Measurements from ENCODE around the gene AGAP9. TPM values are rescaled to one million over a fixed set of nuclear protein-coding genes. Genes with fewer than 3 reads are reported as not detected.
"Not testable (repeated sequence)": the region's sequence is repeated elsewhere in the genome, so short reads cannot be mapped to it uniquely, and the experiment has no call there.

AGAP9 gene
- total RNA-seq, 1 donor from 2014 or later: 2.0 TPM

GRCh38 chr10:47456794-47457527, 66.5 kb downstream of the AGAP9 start:
- DNase-seq: no peak

DNA sequence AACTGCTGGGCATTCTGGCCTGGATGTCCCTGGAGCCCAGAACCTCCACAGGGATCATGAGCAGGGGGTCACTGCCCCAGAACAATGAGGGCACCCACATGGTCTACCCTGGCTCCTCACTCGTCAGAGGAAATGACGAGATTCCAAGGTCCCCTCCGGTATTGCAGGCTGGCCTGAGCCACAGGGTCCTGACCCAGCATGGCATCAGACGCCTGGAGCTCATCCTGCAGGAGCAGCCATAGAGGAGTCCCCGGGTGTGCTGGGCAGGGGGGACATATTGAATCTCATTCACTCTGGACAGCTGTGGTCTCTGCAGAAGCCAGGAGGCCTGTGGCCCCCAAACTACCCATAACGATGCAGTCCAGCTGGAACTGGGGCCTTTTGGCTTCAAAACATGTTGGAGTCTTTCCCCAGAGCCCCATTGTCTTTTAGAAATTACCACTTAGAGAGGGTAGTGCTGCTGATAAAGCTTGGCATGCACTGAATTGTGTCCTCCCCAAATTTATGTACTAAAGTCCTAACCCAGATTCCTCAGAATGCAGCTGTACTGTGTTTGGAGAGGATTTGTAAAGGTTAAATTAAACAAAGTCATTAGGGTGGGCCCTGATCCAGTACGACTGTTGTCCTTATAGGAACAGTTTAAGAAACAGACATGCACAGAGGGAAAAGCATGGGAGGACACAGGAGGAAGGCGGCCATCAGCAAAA, 67.2 kb downstream of the AGAP9 start:
- no peak for DNase-seq

- not testable (repeated sequence) for DNase-seq
These were observed 67.9 kb downstream of the AGAP9 start for GRCh38 chr10:47455350-47456078.

DNA sequence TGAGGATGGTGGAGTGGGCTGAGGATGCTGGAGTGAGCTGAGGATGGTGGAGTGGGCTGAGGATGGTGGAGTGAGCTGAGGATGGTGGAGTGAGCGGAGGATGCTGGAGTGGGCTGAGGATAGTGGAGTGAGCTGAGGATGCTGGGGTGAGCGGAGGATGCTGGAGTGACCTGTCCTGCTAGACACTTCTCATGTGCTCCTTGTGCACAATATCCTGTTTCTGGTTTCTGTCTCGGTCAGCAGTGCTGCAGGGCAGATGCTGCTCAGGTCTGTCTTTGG, 68.7 kb downstream of the AGAP9 start:
- no peak for DNase-seq

DNA sequence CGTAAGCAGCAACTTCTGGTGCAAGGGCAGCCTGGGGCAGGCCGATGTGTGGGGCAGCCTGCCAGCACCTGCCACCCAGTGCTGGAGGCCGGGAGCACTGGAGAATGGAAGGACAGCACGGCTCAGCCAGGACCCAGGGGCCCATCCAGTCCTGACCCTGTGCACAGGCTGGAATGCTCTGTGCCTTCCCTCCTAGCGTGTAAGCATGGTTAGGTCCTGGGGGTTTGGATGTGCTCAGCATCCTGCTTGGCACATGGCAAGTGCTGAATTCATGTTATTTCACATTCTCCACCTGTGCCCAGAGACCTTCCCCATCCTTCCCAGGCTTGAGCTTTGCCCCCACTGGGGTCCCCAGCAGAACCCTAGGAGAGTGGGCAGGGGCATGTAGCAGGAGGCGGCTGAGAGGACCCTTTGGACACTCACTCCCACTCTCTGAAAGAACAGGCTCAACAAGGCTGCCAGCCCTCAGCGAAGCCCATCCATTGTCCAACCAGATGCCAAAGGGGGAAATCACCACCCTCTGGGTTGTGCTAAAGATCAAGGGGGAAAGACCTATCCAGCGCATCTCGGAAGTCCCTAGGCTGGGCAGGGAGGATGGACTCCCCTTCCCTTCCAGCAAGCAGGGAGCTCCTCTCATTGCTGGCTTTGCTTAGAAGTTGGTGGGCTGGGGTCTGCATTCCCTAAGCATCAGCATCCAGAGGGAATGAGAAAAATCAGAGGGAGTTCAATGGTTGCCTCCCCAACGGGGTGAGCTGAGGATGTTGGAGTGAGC, 69.2 kb downstream of the AGAP9 start:
- no peak for DNase-seq

- no peak for DNase-seq
These were observed 70.1 kb downstream of the AGAP9 start for GRCh38 chr10:47453141-47454007.

DNA sequence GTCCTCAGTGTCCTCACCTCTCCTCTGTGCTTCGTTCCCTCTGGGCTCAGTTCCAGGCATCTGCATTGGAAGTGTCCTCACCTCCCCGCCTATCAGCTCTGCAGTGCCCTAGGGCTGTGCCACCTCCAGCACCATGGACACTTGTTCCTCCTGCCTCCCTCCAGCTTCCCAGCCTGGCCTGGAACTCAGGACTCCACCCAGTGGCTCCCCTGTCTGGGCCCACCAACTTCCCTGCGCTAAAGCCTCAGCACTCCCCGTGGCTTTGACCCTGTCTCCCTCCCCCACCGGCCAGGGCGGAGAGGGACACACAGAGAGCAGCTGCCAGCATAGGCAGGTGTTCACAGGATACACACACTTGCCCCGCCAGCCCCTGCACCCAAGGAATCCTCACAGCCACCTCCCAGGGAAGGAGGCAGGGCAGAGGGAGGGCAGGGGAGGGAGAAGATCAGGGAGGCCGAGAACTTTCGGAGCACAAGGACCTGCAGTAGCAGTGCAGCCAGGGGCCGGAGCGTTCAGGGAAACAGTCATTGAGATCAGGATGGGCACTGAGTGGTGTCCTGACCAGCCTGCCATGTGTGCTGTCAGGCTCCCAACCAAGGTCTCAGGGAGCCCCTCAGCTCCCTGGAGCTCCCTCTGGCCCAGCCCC, 70.8 kb downstream of the AGAP9 start:
- no peak for DNase-seq

- no peak for DNase-seq
These were observed 71.4 kb downstream of the AGAP9 start for GRCh38 chr10:47451998-47452494.

Small RNA genes lying within 50 kb of the gene (small RNA-seq; reads per million reads assigned to genes)
- gene AL591684.3 (ENCODE audit: low replicate concordance) (not detected), gene RNA5SP312 (ENCODE audit: low replicate concordance) (not detected)

Other genes with a start within 250 kb of the AGAP9 start
- 2.1 TPM for gene GDF10, start 223.4 kb downstream of the AGAP9 start, total RNA-seq
- not detected for gene GDF2, start 201.2 kb downstream of the AGAP9 start, total RNA-seq
- gene RBP3, start 175.3 kb downstream of the AGAP9 start, total RNA-seq: not detected
- gene ZNF488, start 139.3 kb downstream of the AGAP9 start, total RNA-seq: 0.10 TPM
- 4.6 TPM for gene ANXA8, start 39.5 kb downstream of the AGAP9 start, total RNA-seq
- gene FAM25G, start 31.9 kb downstream of the AGAP9 start, total RNA-seq: 1.8 TPM
- 0.59 TPM for gene SYT15B, start 240.0 kb upstream of the AGAP9 start, total RNA-seq